ENCODE results near the gene TTC28. TPM values are rescaled to one million over a fixed set of nuclear protein-coding genes. Genes with fewer than 3 reads are reported as not detected.

The TTC28 gene
- polyA plus RNA-seq, 6 donors from 2014 or later, result 2.2 to 5.0 (median 2.9) TPM

DNA sequence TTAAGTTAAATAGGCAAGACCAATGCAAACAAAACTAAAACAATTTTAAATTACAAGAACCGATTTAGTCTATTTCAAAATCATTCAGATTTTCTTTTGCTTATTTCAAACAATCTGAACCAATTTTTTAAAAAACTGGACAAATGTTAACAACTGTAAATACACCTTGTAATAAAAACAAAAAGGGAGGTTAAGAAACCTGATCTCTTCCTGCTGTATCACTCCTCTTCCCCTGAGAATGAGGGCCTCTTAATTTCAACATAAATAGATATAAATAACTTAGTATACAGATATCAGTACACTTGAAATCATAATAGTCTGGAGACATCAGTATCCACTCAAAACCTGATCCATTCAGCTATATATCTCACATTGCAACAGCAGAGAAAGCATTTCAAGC, 346.6 kb downstream of the TTC28 start:
- Mint-ChIP-seq H3K36me3 (no peaks in the 10 kb centered on the region), H3K27me3 (peaks cover under 1 to 18% (median 7%) of the 10 kb centered on the region in 3 donors), H3K4me1 (no peaks in the 10 kb centered on the region), H3K27ac (no peak overlapping the region), H3K9me3 (peaks cover 0 to 22% (median 2%) of the 10 kb centered on the region in 7 donors), H3K4me3 (no peak overlapping the region)
- ATAC-seq (ENCODE audit: low read depth in 2 of 2) (no peak), DNase-seq (no peak)

DNA sequence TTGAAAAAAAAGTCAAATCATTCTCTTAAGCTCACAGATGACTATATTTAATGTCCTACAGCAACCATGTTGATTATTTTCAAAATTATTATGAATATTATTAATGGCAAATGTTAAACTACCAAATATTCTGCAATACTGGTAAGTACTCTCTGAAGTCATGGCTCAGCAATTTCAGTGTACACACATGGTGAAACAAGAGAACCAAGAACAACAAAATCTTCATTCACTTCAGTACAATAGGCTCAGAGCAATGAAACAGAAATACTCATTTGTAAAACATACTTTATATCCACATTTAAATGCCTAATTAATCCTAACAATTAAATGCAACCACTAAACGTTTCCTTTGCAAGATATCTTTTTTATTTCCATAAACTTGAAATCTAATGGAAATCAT, 347.2 kb downstream of the TTC28 start:
- Mint-ChIP-seq H3K4me3 (no peak overlapping the region), H3K27me3 (peaks cover 0 to 18% (median 6%) of the 10 kb centered on the region in 3 donors), H3K27ac (no peak overlapping the region), H3K36me3 (no peaks in the 10 kb centered on the region), H3K4me1 (no peaks in the 10 kb centered on the region), H3K9me3 (peaks cover 0 to 22% (median 2%) of the 10 kb centered on the region in 7 donors)
- no peak for DNase-seq
- no peak for ATAC-seq (ENCODE audit: low read depth in 2 of 2)

DNA sequence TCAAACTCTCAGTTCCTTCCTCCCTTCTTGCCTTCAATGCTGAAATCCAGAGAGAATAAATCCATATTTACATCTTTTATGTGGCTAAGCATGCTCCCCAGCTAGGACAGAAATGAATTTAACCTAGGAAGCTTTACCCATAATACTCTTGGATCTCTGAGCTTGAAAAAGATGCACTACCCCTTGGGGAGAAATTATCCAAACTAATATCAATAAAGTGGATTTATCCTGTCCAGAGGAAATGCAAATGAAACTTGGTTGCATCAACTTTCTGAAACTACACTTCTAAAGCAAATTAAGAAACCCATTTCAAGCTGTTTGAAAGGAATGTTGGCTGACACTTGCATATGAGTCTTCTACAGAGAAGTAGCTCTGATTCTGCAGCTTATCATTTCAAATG, 347.9 kb downstream of the TTC28 start:
- Mint-ChIP-seq H3K9me3 (peaks cover 0 to 22% (median 2%) of the 10 kb centered on the region in 7 donors), H3K27me3 (peaks cover 0 to 16% (median 6%) of the 10 kb centered on the region in 3 donors), H3K4me1 (no peaks in the 10 kb centered on the region), H3K4me3 (no peak overlapping the region), H3K27ac (no peak overlapping the region), H3K36me3 (no peaks in the 10 kb centered on the region)
- no peak for DNase-seq
- no peak for ATAC-seq (ENCODE audit: low read depth in 2 of 2)

DNA sequence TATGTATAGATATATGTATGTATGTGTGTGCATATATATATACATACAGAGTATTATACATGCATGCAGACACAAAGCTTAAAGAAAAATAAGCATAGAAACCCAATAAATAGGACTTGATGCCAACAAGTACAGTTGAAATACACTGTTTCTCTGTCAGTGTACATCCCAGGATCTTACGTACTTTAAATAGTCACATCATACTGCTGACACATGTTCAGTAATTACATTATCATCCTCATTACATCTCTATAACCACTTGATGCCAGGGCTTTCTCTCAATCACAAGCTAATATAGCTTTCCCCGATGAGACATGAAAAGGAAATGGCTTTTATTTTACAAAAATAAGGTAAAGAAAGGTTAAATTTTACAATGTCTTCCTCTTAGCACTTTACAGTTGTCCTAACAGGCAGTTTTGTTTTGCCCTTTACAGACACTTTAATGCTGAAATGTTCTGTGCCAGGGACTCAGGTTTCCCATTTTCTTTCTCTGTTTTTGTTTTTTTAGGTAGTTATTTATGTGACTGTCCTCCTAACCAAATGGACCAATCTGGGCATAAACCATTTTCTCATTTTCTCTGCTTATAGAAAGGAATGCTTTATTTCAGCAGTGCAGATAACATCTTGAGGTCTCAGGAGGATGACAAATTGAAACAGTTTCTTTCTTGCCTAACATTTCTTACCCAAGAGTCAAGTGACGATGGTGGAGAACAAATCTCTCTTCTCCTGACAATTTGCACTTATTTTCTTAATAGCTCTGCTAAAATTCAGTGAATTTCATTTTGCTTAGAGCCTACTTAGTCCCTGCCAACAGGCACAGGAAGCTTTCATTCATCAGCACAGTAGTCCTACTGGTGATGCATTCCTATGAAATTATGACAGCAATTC, 350.2 kb downstream of the TTC28 start:
- no peak overlapping the region for H3K4me3 Mint-ChIP-seq
- H3K27ac Mint-ChIP-seq, result no peak overlapping the region
- H3K27me3 Mint-ChIP-seq, result peaks cover 0 to 6% (median 2%) of the 10 kb centered on the region in 3 donors
- DNase-seq (no peak), ATAC-seq (ENCODE audit: low read depth in 2 of 2) (no peak)
- peaks cover 0 to 1% (median 0%) of the 10 kb centered on the region in 7 donors for H3K9me3 Mint-ChIP-seq
- no peaks in the 10 kb centered on the region for H3K36me3 Mint-ChIP-seq
- no peaks in the 10 kb centered on the region for H3K4me1 Mint-ChIP-seq

DNA sequence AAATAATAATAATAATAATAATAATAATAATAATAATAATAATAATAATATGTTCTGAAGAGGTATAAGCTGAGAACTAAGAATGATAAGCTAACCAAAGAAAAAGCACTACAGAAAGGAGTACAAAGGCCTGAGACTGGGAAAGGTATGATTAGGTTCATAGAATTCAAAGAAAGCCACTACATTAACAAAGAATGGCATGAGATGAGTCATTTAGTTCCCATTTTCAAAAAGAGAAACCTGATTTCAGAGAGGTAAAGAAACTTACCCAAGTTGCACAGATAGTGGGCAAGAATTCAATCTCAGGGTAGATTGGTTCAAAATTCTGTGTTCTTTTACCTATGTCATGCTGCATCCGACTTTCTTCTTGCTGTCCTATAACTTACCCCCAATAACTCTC, 350.9 kb downstream of the TTC28 start:
- H3K4me3 Mint-ChIP-seq, result no peak overlapping the region
- no peak for ATAC-seq (ENCODE audit: low read depth in 2 of 2)
- no peak overlapping the region for H3K27ac Mint-ChIP-seq
- no peaks in the 10 kb centered on the region for H3K4me1 Mint-ChIP-seq
- DNase-seq, result no peak
- H3K36me3 Mint-ChIP-seq, result no peaks in the 10 kb centered on the region
- H3K9me3 Mint-ChIP-seq, result no peaks in the 10 kb centered on the region
- peaks cover 0 to 5% (median 0%) of the 10 kb centered on the region in 3 donors for H3K27me3 Mint-ChIP-seq

DNA sequence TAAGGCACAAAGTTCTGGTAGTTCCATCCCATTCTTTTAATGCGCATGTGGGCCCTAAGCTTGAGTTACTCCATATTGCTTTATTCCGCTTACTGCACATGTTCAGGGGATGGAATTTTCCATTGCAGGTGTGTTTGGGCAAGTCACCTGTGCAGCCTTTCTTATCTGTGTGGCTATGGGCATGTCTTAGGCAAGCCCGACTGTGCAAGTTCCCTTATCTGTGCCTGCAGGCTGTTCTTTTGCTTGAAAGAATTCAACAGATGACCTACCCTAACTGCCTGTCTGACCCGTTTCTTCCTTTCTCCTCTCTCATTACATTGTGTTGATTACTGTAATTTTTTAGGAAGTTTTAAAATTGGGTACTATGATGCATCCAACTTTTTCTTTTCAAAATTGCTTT, 363.6 kb downstream of the TTC28 start:
- H3K4me3 Mint-ChIP-seq, result no peak overlapping the region
- no peaks in the 10 kb centered on the region for H3K4me1 Mint-ChIP-seq
- ATAC-seq (ENCODE audit: low read depth in 2 of 2) (no peak), DNase-seq (no peak)
- H3K36me3 Mint-ChIP-seq, result no peaks in the 10 kb centered on the region
- H3K27ac Mint-ChIP-seq, result no peak overlapping the region
- H3K27me3 Mint-ChIP-seq, result peaks cover 0 to 17% (median 0%) of the 10 kb centered on the region in 3 donors
- H3K9me3 Mint-ChIP-seq, result peaks cover 0 to 4% (median 0%) of the 10 kb centered on the region in 7 donors

DNA sequence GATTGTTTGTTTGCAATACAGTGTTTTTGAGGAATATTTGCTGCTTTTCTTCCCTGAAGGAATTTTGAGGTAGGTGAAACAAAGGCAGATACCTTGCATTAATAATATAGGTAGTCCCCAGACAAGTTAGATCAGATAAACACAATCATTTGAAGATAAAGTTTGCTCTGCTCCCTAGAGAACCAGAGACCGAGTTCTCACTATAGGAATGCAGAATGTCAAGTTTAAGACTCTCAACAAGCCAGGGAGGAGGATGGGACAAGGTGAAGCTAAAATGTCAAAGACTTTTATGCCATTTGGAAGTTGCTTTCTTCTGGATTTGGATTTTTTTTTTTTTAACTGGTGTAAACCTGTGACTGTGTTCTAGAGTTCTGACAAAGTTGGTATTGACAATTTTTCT, 364.7 kb downstream of the TTC28 start:
- Mint-ChIP-seq H3K27ac (no peak overlapping the region), H3K27me3 (peaks cover 0 to 17% (median 2%) of the 10 kb centered on the region in 3 donors), H3K9me3 (peaks cover 0 to 4% (median 0%) of the 10 kb centered on the region in 7 donors), H3K4me3 (no peak overlapping the region), H3K36me3 (no peaks in the 10 kb centered on the region), H3K4me1 (no peaks in the 10 kb centered on the region)
- ATAC-seq (ENCODE audit: low read depth in 2 of 2), result no peak
- no peak for DNase-seq

DNA sequence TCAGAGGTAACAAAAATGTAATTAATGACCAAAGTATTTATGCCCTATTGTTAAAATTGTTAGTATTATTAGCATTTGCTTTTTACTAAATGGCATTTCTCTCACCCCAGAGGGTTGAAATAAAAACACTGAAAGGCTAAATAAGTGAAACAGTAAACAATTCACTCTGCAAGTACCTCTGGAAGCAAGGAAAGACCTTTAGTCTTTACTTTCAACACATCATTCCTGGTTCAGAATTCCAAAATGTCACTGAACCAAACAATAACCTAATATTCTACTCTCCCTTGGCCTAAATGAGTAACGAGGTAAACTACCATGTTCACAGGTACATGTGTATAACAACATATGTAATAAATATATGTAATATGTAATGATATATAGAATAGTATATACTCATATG, 369.3 kb downstream of the TTC28 start:
- Mint-ChIP-seq H3K27me3 (peaks cover 0 to 17% (median 4%) of the 10 kb centered on the region in 3 donors), H3K27ac (no peak overlapping the region), H3K36me3 (no peaks in the 10 kb centered on the region), H3K4me3 (no peak overlapping the region), H3K4me1 (no peaks in the 10 kb centered on the region), H3K9me3 (peaks cover 0 to 4% (median 0%) of the 10 kb centered on the region in 7 donors)
- no peak for DNase-seq
- no peak for ATAC-seq (ENCODE audit: low read depth in 2 of 2)

DNA sequence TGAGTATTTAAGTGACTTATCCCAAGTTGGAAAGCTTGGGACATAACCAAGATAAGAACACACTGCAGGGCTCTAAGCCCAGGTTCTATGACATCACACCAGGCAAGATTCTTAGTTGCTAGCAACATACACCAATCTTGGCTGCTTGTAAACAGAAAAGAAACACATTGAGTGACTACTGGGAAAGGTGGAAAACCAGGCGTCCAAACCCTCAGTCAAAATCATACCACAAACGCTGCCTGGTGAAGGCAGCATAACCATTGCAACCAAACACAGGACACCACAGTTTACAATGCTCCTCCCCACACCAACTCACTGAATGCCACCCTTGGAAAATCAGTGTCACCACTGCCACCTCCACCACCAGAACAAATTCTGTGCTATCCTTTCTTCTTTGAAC, 379.9 kb downstream of the TTC28 start:
- Mint-ChIP-seq H3K4me3 (peak overlapping the region in 1 of 8 donors; percentile 3), H3K4me1 (peaks cover 5 to 14% (median 10%) of the 10 kb centered on the region in 3 donors), H3K9me3 (no peaks in the 10 kb centered on the region), H3K27me3 (no peaks in the 10 kb centered on the region), H3K36me3 (no peaks in the 10 kb centered on the region), H3K27ac (no peak overlapping the region)
- no peak for ATAC-seq (ENCODE audit: low read depth in 2 of 2)
- no peak for DNase-seq

DNA sequence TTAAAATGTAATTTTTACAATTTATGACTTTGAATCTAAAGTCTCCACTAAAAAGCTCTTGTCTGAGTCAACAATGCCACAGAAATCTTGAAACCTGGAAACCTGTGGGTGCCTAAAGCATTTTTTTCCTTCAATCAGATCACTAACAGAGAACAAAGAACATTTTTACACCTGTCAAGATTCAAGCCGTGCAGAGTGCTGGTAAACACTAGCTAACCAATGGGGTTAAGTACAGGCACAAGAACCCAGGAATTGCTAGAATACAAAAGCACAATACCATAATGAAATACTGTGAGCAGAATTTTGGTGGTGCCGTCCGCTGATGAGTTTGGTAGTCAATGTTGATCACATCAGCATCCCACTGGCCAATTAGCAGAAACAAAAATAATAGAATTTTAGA, 380.3 kb downstream of the TTC28 start:
- Mint-ChIP-seq H3K27me3 (no peaks in the 10 kb centered on the region), H3K9me3 (no peaks in the 10 kb centered on the region), H3K36me3 (no peaks in the 10 kb centered on the region), H3K4me1 (peaks cover 5 to 14% (median 10%) of the 10 kb centered on the region in 3 donors), H3K27ac (no peak overlapping the region), H3K4me3 (no peak overlapping the region)
- ATAC-seq (ENCODE audit: low read depth in 2 of 2) (no peak), DNase-seq (no peak)

DNA sequence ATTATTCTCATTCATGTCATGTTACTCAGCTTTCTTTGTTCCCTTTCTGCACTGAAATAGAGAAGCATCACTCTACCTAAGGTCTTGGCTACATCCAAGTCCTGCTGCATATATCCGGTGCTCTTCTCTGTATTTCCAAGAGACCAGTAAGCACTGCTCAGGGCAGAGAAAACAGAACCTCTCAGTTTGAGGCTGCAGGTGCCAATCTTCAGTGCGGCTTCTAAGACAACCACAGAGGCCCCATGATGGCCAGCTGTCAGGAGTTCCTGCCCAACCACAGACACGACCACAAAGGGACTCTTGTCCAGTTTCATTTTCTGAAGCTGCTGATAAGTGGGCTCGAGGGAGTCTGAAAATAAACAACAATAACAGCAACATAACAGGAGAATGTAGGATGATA, 382.1 kb downstream of the TTC28 start:
- peak; percentile 0 for DNase-seq
- Mint-ChIP-seq H3K9me3 (no peaks in the 10 kb centered on the region), H3K27ac (peak overlapping the region in 2 of 6 donors; percentile 27 to 32), H3K27me3 (no peaks in the 10 kb centered on the region), H3K4me1 (peaks cover 5 to 14% (median 10%) of the 10 kb centered on the region in 3 donors), H3K4me3 (no peak overlapping the region), H3K36me3 (no peaks in the 10 kb centered on the region)
- ATAC-seq (ENCODE audit: low read depth in 2 of 2), result peak in 1 of 2 donors; percentile 30

DNA sequence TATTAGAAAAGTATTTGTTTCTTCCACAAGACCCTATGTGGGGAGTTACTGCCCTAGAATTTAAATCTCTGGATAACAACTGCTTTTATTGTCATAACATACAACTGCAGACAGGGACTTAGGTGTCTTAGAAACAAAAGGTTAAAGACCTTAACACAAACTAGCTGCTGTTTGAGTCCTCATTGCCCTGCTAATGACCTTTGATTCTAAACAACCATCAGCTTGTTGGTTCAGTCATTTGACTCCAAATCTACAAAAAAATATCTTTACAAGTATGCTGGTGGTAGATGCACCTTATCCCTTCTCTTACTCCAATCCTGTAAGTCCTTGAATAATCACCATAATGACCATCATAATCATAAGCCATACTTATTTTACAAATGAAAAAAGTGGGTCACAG, 383.2 kb downstream of the TTC28 start:
- Mint-ChIP-seq H3K9me3 (no peaks in the 10 kb centered on the region), H3K27me3 (no peaks in the 10 kb centered on the region), H3K4me3 (no peak overlapping the region), H3K4me1 (peaks cover 5 to 14% (median 10%) of the 10 kb centered on the region in 3 donors), H3K27ac (no peak overlapping the region), H3K36me3 (no peaks in the 10 kb centered on the region)
- DNase-seq, result no peak
- ATAC-seq (ENCODE audit: low read depth in 2 of 2), result no peak

DNA sequence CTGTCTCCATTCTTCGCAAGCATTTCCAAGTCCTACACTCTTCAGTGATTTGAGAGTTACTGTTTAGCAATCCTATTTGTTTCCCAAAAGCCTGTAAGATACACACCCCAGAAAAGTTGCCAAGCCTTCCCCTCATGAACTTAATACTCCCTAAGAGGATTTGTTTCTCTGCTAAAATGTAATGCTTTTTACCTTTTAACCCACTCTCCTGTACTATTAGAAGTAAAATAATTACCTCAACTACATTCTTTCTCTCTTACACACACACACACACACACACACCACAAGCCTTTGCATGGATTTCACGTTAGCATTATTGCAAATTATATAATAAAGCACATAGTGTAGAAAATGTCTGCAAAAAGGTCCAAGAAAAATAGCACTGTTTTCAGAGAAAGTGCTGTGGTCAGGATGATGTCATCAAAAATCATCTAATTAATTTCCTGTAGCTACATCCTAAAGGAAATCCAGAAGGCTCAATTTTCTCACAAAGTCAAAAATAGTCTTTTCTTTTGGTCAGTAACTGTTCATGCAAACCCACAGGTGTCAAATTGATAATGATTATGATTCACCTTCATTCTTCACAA, 396.5 kb downstream of the TTC28 start:
- Mint-ChIP-seq H3K36me3 (no peaks in the 10 kb centered on the region), H3K27me3 (no peaks in the 10 kb centered on the region), H3K4me3 (no peak overlapping the region), H3K9me3 (no peaks in the 10 kb centered on the region), H3K4me1 (no peaks in the 10 kb centered on the region), H3K27ac (no peak overlapping the region)
- DNase-seq (no peak), ATAC-seq (ENCODE audit: low read depth in 2 of 2) (no peak)
